Activated CD8-positive, alpha-beta memory T cell treated with anti-CD3 and anti-CD28 coated beads, Interleukin-2, amount 10 ng/mL, durations not matched to agents 7 days and 5 days (primary cell): ENCODE data around the gene COQ10B. TPM values are rescaled to one million over a fixed set of nuclear protein-coding genes. Genes with fewer than 3 reads are reported as not detected.
A peak's percentile ranks its signal among the peaks of the same experiment; 100 is the strongest.
"Not testable (repeated sequence)": the region's sequence is repeated elsewhere in the genome, so short reads cannot be mapped to it uniquely, and the experiment has no call there.

ENCODE experiments used
- ATAC-seq: fragments of 150-1000 bp; cut with Tn5 transposase; one replicate; pipeline ENCODE4 v1.10.0; 2021; ENCODE audit warnings: moderate library complexity
- CTCF ChIA-PET: fragments of 350-600 bp; sonication (Branson Sonifier 250); formaldehyde crosslinking; loops from one replicate; lab custom pipeline; 2021; ENCODE audit warnings: antibody characterized with exemption; lab: Charles Lee
- DNase-seq: peaks from one replicate; pipeline ENCODE4 v3.0.0-alpha.2; 2020
- H3K27ac Mint-ChIP-seq: one replicate; pipeline ENCODE4 v1.8.0; 2021; ENCODE audit warnings: mild to moderate bottlenecking, mixed read lengths
- H3K27me3 Mint-ChIP-seq: one replicate; pipeline ENCODE4 v1.8.0; 2021; ENCODE audit warnings: mixed read lengths
- H3K36me3 Mint-ChIP-seq: one replicate; pipeline ENCODE4 v1.8.0; 2021; ENCODE audit warnings: mild to moderate bottlenecking, mixed read lengths
- H3K4me1 Mint-ChIP-seq: one replicate; pipeline ENCODE4 v1.8.0; 2021; ENCODE audit warnings: mixed read lengths
- H3K4me3 Mint-ChIP-seq: one replicate; pipeline ENCODE4 v1.8.0; 2021; ENCODE audit warnings: mild to moderate bottlenecking, moderate library complexity, mixed read lengths
- H3K9me3 Mint-ChIP-seq: one replicate; pipeline ENCODE4 v1.8.0; 2022; ENCODE audit warnings: low read depth, mixed read lengths
- total RNA-seq, 2 experiments: library from RNA; stranded (reverse); gene quantifications; one replicate each; pipeline ENCODE4 v1.2.3, GENCODE V29; 2021

COQ10B gene
- total RNA-seq, 2 experiments from 2014 or later: 25.9 to 26.6 TPM

GRCh38 chr2:197455428-197455827 is 2.1 kb downstream of the COQ10B start:
- DNase-seq (no peak), ATAC-seq (no peak)
- CTCF ChIA-PET: interaction anchor here (0.9 kb wide), 1 partner anchor 58 kb away, joined by 3 read pairs; no protein-coding TSS in a partner anchor
- peaks cover 43% of the 10 kb centered on the region for H3K4me1 Mint-ChIP-seq
- H3K9me3 Mint-ChIP-seq: no peaks in the 10 kb centered on the region
- peak overlapping the region; percentile 11 for H3K4me3 Mint-ChIP-seq
- H3K27ac Mint-ChIP-seq: peak overlapping the region; percentile 43
- H3K27me3 Mint-ChIP-seq: no peaks in the 10 kb centered on the region
- peaks cover 18% of the 10 kb centered on the region for H3K36me3 Mint-ChIP-seq

GRCh38 chr2:197460649-197461048 is 7.3 kb downstream of the COQ10B start:
- Mint-ChIP-seq H3K9me3 (no peaks in the 10 kb centered on the region), H3K4me3 (no peak overlapping the region), H3K36me3 (peaks cover 35% of the 10 kb centered on the region), H3K4me1 (peaks cover 19% of the 10 kb centered on the region), H3K27ac (no peak overlapping the region), H3K27me3 (no peaks in the 10 kb centered on the region)
- ATAC-seq (no peak), DNase-seq (no peak)
- CTCF ChIA-PET: interaction anchor here (0.6 kb wide), 1 partner anchor 30 kb away, joined by 4 read pairs; no protein-coding TSS in a partner anchor

- CTCF ChIA-PET: interaction anchor here (0.6 kb wide), 1 partner anchor 30 kb away, joined by 4 read pairs; no protein-coding TSS in a partner anchor
- Mint-ChIP-seq H3K27me3 (no peaks in the 10 kb centered on the region), H3K4me3 (no peak overlapping the region), H3K36me3 (peaks cover 33% of the 10 kb centered on the region), H3K4me1 (peaks cover 16% of the 10 kb centered on the region), H3K27ac (no peak overlapping the region), H3K9me3 (no peaks in the 10 kb centered on the region)
- DNase-seq (no peak), ATAC-seq (no peak)
These were observed 7.7 kb downstream of the COQ10B start for GRCh38 chr2:197461057-197461456.

GRCh38 chr2:197464175-197464574 is 10.8 kb downstream of the COQ10B start:
- Mint-ChIP-seq H3K4me1 (peaks cover 7% of the 10 kb centered on the region), H3K9me3 (no peaks in the 10 kb centered on the region), H3K4me3 (no peak overlapping the region), H3K36me3 (peaks cover 43% of the 10 kb centered on the region), H3K27ac (no peak overlapping the region), H3K27me3 (no peaks in the 10 kb centered on the region)
- ATAC-seq (no peak), DNase-seq (no peak)
- CTCF ChIA-PET: no interaction called here

GRCh38 chr2:197472166-197472565 is 18.8 kb downstream of the COQ10B start:
- Mint-ChIP-seq H3K9me3 (no peaks in the 10 kb centered on the region), H3K4me3 (no peak overlapping the region), H3K27ac (no peak overlapping the region), H3K27me3 (no peaks in the 10 kb centered on the region), H3K4me1 (peaks cover 5% of the 10 kb centered on the region), H3K36me3 (peaks cover 36% of the 10 kb centered on the region)
- CTCF ChIA-PET: no interaction called here
- DNase-seq (no peak), ATAC-seq (no peak)

- no peak for ATAC-seq
- DNase-seq: no peak
- Mint-ChIP-seq H3K4me1 (peaks cover 15% of the 10 kb centered on the region), H3K27me3 (no peaks in the 10 kb centered on the region), H3K9me3 (no peaks in the 10 kb centered on the region), H3K36me3 (peaks cover 43% of the 10 kb centered on the region), H3K4me3 (no peak overlapping the region), H3K27ac (no peak overlapping the region)
- CTCF ChIA-PET: interaction anchor here (1.3 kb wide), 1 partner anchor 20 kb away, joined by 3 read pairs; no protein-coding TSS in a partner anchor
These were observed 24.4 kb downstream of the COQ10B start for GRCh38 chr2:197477797-197478196.

GRCh38 chr2:197480165-197481036 is 27.0 kb downstream of the COQ10B start:
- DNase-seq (no peak), ATAC-seq (no peak)
- H3K9me3 Mint-ChIP-seq: peaks cover 5% of the 10 kb centered on the region
- peaks cover 53% of the 10 kb centered on the region for H3K36me3 Mint-ChIP-seq
- no peak overlapping the region for H3K27ac Mint-ChIP-seq
- no peaks in the 10 kb centered on the region for H3K27me3 Mint-ChIP-seq
- H3K4me1 Mint-ChIP-seq: peaks cover 15% of the 10 kb centered on the region
- H3K4me3 Mint-ChIP-seq: no peak overlapping the region
- CTCF ChIA-PET: no interaction called here

- not testable (repeated sequence) for ATAC-seq, H3K9me3 Mint-ChIP-seq, H3K4me3 Mint-ChIP-seq, DNase-seq, H3K4me1 Mint-ChIP-seq, H3K27ac Mint-ChIP-seq, H3K27me3 Mint-ChIP-seq
- CTCF ChIA-PET: interaction anchor here (0.6 to 0.7 kb wide), 2 partner anchors 12 to 581 kb away, joined by 3 to 5 read pairs; no protein-coding TSS in a partner anchor
- H3K36me3 Mint-ChIP-seq: peaks cover 65% of the 10 kb centered on the region
These were observed 30.9 kb downstream of the COQ10B start for GRCh38 chr2:197484248-197484647.

- H3K4me3 Mint-ChIP-seq: no peak overlapping the region
- CTCF ChIA-PET: no interaction called here
- no peak overlapping the region for H3K27ac Mint-ChIP-seq
- H3K27me3 Mint-ChIP-seq: no peaks in the 10 kb centered on the region
- DNase-seq (no peak), ATAC-seq (no peak)
- H3K36me3 Mint-ChIP-seq: peaks cover 78% of the 10 kb centered on the region
- peaks cover 5% of the 10 kb centered on the region for H3K9me3 Mint-ChIP-seq
- H3K4me1 Mint-ChIP-seq: peaks cover 3% of the 10 kb centered on the region
These were observed 32.8 kb downstream of the COQ10B start for GRCh38 chr2:197486175-197486574.

GRCh38 chr2:197487385-197487784 is 34.0 kb downstream of the COQ10B start:
- Mint-ChIP-seq H3K27me3 (no peaks in the 10 kb centered on the region), H3K4me1 (peaks cover 7% of the 10 kb centered on the region), H3K27ac (peak overlapping the region; percentile 5), H3K36me3 (peaks cover 80% of the 10 kb centered on the region), H3K9me3 (peaks cover 5% of the 10 kb centered on the region), H3K4me3 (no peak overlapping the region)
- DNase-seq (no peak), ATAC-seq (no peak)
- CTCF ChIA-PET: no interaction called here

GRCh38 chr2:197495433-197496134 is 42.2 kb downstream of the COQ10B start:
- H3K4me1 Mint-ChIP-seq: peaks cover 52% of the 10 kb centered on the region
- CTCF ChIA-PET: no interaction called here
- DNase-seq: no peak
- no peaks in the 10 kb centered on the region for H3K9me3 Mint-ChIP-seq
- ATAC-seq: no peak
- peak overlapping the region; percentile 100 for H3K4me3 Mint-ChIP-seq
- no peaks in the 10 kb centered on the region for H3K27me3 Mint-ChIP-seq
- peak overlapping the region; percentile 52 for H3K27ac Mint-ChIP-seq
- peaks cover 69% of the 10 kb centered on the region for H3K36me3 Mint-ChIP-seq

- no peak for DNase-seq
- H3K27ac Mint-ChIP-seq: peak overlapping the region; percentile 98
- H3K4me3 Mint-ChIP-seq: peak overlapping the region; percentile 100
- peaks cover 56% of the 10 kb centered on the region for H3K4me1 Mint-ChIP-seq
- no peaks in the 10 kb centered on the region for H3K27me3 Mint-ChIP-seq
- H3K9me3 Mint-ChIP-seq: no peaks in the 10 kb centered on the region
- CTCF ChIA-PET: no interaction called here
- ATAC-seq: no peak
- H3K36me3 Mint-ChIP-seq: peaks cover 67% of the 10 kb centered on the region
These were observed 43.3 kb downstream of the COQ10B start for GRCh38 chr2:197496695-197497094.

GRCh38 chr2:197497326-197497725 is 44.0 kb downstream of the COQ10B start:
- Mint-ChIP-seq H3K4me3 (peak overlapping the region; percentile 100), H3K9me3 (no peaks in the 10 kb centered on the region), H3K4me1 (peaks cover 60% of the 10 kb centered on the region), H3K27me3 (no peaks in the 10 kb centered on the region), H3K36me3 (peaks cover 71% of the 10 kb centered on the region), H3K27ac (peak overlapping the region; percentile 98)
- no peak for DNase-seq
- no peak for ATAC-seq
- CTCF ChIA-PET: no interaction called here
